ENCODE results near the gene CTNNA1.
"Not testable (repeated sequence)": the region's sequence is repeated elsewhere in the genome, so short reads cannot be mapped to it uniquely, and the experiment has no call there.

CTNNA1 gene, protein sequence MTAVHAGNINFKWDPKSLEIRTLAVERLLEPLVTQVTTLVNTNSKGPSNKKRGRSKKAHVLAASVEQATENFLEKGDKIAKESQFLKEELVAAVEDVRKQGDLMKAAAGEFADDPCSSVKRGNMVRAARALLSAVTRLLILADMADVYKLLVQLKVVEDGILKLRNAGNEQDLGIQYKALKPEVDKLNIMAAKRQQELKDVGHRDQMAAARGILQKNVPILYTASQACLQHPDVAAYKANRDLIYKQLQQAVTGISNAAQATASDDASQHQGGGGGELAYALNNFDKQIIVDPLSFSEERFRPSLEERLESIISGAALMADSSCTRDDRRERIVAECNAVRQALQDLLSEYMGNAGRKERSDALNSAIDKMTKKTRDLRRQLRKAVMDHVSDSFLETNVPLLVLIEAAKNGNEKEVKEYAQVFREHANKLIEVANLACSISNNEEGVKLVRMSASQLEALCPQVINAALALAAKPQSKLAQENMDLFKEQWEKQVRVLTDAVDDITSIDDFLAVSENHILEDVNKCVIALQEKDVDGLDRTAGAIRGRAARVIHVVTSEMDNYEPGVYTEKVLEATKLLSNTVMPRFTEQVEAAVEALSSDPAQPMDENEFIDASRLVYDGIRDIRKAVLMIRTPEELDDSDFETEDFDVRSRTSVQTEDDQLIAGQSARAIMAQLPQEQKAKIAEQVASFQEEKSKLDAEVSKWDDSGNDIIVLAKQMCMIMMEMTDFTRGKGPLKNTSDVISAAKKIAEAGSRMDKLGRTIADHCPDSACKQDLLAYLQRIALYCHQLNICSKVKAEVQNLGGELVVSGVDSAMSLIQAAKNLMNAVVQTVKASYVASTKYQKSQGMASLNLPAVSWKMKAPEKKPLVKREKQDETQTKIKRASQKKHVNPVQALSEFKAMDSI

GRCh38 chr5:138752951-138753793 is at the start of gene CTNNA1:
Gene CTNNA1, plus strand, starts transcription at chr5:138753425. Its CDS starts 28,500 bp downstream, at chr5:138781925.
- DNase-seq: peak; percentile 65

GRCh38 chr5:138703777-138704176 is 49.4 kb upstream of the CTNNA1 start:
- DNase-seq: not testable (repeated sequence)

DNA sequence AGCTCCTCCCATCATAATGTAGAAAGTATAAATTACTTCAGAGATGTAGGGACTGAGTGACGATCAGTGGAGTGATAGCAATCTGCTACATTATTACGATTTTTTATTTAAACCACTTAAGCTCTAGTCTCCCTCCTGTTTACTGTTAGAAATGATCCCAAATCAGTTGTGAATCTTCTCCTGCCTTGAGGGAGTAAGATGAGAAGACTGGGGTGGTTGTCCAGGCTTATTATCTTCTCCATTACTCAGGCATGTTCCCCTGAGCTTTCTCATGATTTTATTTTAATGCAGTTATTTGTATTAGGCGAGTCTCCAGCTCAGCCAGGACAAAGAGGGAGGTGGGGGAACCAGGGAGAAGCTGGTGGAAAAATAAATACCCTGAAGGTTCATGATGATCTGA is 48.2 kb upstream of the CTNNA1 start:
- no peak for DNase-seq

GRCh38 chr5:138705567-138705966 is 47.7 kb upstream of the CTNNA1 start:
- no peak for DNase-seq

GRCh38 chr5:138706655-138707480 is 46.4 kb upstream of the CTNNA1 start:
- no peak for DNase-seq

- DNase-seq: no peak
These were observed 44.4 kb upstream of the CTNNA1 start for GRCh38 chr5:138708791-138709190.

- DNase-seq: no peak
These were observed 44.0 kb upstream of the CTNNA1 start for GRCh38 chr5:138709202-138709601.

DNA sequence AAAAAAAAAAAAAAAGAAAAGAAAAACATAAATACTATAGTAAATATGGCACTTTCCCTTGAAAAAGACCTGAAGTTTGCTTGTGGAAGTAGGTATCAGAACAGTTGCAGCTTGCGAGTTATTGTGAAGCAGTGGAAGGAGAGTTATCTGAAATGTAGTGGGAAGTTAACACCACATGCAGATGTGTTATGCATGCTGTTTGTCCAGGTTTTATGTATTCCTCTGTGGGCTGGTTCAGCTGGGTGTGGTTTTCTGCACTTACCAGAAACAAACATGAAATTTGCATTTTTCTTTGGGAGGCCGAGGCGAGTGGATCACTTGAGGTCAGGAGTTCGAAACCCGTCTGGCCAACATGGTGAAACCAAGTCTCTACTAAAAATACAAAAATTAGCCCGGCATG is 42.1 kb upstream of the CTNNA1 start:
- DNase-seq: no peak

DNA sequence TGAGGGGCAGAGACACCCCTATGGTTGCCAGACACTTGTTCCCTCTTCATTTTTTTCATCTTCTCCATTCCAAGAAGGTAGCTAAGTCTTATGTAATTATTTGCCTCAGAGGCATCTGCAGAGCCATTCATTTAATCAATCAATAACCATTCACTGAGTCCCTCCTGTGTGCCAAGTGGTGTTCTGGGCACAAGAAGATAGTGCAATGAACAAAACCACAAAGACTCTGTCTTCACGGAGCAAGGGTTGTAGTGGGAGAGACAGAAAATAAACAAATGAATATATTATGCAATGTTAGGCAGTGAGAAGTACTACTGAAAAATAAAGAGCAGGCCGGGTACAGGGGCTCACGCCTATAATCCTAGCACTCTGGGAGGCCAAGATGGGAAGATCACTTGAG is 41.4 kb upstream of the CTNNA1 start:
- no peak for DNase-seq

DNA sequence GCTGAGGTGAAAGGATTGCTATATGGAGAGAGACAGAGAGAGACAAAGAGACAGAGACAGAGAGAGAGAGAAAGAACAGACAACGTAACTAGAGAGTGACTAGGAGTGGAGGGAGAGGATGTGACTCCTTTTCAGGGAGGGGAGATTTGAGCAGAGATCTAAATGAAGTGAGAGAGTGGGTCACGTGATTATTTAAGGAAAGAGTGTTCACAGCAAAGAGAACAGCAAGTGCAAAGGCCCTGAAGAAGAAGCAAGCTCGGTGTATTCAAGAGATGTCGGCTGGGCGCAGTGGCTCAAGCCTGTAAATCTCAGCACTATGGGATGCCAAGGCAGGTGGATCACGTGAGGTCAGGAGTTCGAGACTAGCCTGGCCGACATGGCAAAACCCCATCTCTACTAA is 40.9 kb upstream of the CTNNA1 start:
- DNase-seq: no peak

- no peak for DNase-seq
These were observed 40.4 kb upstream of the CTNNA1 start for GRCh38 chr5:138712791-138713190.

- DNase-seq: no peak
These were observed 40.0 kb upstream of the CTNNA1 start for GRCh38 chr5:138713247-138713646.

- DNase-seq: no peak
These were observed 38.5 kb upstream of the CTNNA1 start for GRCh38 chr5:138714694-138715093.

DNA sequence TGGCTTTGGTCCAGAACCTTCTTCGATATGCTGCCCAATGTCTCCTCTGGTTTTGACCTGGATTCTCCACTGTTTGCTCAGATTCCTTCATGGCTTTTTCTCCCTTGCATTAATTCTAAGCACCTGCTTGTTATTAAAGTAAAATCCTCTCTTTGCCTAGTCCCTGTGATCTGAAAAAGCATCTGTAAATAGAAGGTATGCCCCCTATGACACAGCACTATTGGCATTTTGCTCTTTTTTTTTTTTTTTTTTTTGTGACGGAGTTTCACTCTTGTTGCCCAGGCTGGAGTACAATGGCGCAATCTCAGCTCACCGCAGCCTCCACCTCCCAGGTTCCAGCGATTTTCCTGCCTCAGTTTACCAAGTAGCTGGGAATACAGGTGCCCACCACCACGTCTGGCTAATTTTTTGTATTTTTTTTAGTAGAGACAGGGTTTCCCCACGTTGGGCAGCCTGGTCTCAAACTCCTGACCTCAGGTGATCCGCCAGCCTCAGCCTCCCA is 37.2 kb upstream of the CTNNA1 start:
- not testable (repeated sequence) for DNase-seq

DNA sequence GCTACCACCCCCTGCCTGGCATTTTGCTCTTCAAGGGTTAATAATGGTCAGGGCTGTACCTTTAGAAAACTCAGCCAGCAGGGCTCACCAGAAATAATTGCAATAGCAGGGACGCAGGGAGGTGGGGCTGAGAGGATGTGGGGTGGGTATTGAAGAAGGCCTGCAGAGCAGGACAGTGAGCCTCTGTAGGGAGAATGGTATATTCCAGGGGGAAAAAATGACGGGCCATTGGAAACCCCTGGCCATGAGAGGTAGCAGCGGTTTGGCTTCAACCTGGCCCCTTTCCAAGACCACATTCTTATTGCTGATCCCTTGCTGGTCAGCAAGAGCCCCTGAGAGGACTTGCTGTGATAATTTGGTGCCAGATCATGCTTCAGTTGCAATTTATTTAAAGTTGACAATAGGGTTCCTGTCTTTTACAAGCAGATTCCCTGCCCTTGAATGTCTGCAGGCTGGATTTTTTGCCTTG is 36.7 kb upstream of the CTNNA1 start:
- no peak for DNase-seq

- no peak for DNase-seq
These were observed 35.8 kb upstream of the CTNNA1 start for GRCh38 chr5:138717399-138717798.

GRCh38 chr5:138719811-138720210 is 33.4 kb upstream of the CTNNA1 start:
- no peak for DNase-seq

DNA sequence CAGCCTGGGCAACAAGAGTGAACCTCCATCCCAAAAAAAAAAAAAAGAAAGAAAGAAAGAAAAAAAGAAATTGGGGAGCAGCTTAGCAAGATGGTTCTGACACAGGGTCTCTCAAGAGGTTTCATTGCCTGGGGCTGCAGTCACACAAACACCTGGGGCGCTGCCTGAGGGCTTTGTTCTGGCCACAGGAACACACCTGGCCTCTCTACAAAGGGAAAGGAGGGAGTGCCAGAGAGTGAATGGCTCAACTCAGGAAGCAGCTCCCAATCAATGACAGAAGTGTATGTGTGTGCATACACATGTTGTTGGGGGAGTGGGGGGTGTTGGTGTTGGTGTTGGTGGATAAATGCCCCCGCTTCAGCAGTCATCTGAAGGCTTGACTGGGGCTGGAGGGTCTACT is 32.4 kb upstream of the CTNNA1 start:
- DNase-seq: no peak

DNA sequence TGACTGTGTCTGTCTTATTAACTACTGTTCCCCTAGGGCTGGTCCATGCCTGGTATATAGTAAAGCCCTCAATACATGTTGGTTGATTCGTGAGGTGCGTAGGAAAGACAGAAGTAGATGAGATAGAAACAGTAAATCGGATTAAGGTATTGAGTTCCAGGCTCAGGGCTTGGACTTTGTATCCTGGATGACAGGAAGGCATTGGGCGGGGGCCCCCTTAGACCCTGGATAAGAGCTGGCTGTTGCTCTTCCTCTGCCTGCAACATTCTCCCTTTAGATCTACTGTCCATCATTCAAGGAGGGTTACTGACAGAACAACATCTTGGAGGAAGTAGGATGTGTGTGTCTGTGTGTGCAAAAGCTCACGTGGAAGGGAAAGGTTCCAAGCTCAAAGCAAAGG is 31.2 kb upstream of the CTNNA1 start:
- no peak for DNase-seq

DNA sequence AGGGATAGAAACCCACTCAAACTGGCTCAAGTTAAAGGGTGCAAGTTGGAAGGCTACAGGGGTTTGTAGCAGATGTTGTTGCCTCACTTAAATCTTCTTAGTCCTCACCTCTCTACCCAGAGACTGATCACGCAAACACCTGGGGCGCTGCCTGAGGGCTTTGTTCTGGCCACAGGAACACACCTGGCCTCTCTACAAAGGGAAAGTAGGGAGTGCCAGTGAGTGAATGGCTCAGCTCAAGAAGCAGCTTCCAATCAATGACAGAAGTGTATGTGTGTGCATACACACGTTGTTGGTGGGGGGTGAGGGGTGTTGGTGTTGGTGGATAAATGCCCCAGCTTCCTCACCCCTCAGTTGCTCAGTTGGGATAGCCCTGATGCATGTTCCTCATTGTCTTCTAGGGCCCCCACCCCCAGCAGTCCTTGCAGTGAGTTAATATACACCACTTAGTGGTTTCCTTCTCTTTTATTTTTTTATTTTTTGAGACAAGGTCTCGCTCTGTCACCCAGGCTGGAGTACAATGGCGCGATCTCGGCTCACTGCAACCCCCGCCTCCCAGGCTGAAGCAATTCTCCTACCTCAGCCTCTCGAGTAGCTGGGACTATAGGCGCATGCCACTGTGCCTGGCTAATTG is 30.6 kb upstream of the CTNNA1 start:
- DNase-seq: no peak

GRCh38 chr5:138724470-138725146 is 28.6 kb upstream of the CTNNA1 start:
- no peak for DNase-seq
